GM21723 (cell line): ENCODE measurements around the gene SORBS1.

Source experiments
- ATAC-seq: cut with Tn5 transposase; IDR thresholded peaks from one replicate; pipeline ENCODE4 v1.9.1; 2021; ENCODE audit warnings: mild to moderate bottlenecking, moderate library complexity; ENCODE audit not compliant: unreplicated experiment

SORBS1 gene

DNA sequence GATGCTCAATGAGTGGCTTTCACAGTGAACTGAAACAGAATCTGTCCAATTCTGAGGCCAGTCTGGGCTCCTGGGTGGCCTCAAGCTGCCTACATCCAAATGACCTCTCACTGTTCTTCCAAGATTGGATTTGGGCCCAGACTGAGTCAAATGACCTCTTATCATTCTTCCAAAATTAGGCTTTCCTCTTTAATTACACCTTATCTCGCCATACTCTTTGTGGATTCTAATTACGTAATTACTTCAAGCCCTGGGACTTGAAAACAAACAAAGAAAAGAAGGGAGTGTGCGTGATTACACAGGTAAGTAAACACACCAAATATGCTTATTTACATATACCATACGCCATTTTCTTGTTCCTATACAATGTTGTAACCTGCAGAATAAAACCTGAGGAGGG, 18.8 kb downstream of the SORBS1 start:
- ATAC-seq: no peak

GRCh38 chr10:95540514-95541052, 20.6 kb downstream of the SORBS1 start:
- no peak for ATAC-seq

DNA sequence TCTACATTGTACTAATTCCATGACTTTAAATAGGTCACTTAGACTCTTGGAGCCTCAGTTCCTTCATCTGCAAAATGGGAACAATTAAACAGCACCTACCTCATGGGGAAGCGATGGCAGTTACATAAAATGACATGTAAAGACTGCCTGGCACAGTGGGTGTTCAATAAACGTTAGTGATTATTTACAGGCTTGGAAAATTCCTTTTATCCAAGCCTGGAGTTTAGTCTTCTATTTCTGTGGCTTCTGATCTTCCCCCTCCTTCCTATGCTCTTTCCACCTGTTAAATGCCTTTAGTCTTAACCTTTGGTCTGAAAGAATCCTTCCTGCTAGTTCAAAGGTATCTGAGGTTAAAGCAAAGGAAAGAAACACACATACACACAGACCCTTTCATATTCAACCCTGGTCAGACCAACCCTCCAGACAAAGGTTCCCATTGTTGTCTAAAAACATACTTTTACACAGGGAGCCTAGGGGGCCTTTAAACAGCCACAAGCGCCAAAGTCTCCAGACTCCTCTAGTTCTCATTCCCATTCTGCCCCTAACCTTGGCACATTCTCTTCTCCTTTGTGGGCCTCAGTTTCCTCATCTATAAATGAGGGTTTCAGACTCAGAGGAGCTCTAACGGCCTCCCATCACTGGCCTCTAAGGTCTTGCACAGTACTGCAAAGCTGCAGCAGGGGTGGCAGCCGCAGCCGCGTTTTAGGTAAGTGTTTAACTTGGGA, 21.4 kb downstream of the SORBS1 start:
- no peak for ATAC-seq

DNA sequence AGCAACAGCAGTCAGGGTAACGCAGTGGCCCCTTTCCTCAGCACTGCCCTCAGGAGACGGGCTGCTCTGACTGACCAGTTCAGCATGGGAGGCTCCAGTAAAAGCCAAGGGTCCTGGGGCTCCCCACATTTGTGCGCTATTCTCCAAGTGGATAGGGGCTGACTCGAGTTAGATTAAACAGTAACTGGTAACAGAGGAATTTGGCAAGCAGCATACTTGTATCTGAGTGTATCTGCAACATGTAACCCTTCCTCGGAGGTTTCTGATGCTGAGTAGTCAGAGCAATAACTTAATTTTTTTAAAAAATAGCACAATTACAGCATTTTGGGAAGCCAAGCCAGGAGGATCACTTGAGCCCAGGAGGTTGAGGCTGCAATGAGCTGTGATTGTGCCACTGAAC, 22.8 kb downstream of the SORBS1 start:
- ATAC-seq: no peak

- ATAC-seq: no peak
Observed at GRCh38 chr10:95537542-95537927, 23.6 kb downstream of the SORBS1 start.

- no peak for ATAC-seq
Observed at GRCh38 chr10:95536894-95537541, 24.2 kb downstream of the SORBS1 start.

DNA sequence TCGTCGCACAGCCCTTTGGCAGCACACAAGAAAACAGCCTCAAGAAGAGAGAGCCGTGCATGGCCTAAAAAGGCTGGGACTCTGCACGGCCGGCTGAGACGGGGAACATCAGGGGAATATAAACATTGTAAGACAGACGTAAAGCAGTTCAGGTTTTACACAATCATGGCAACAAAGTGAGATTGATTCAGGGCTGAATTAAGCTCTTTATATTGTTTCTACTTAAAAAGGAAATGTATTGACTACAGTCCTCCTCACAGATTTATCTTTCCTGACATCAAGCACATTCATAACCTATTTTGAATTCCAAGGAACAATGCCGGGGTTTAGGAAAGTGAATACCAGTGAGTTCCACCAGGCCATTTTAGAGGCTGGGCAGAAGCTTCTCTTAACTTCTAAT, 25.2 kb downstream of the SORBS1 start:
- no peak for ATAC-seq

DNA sequence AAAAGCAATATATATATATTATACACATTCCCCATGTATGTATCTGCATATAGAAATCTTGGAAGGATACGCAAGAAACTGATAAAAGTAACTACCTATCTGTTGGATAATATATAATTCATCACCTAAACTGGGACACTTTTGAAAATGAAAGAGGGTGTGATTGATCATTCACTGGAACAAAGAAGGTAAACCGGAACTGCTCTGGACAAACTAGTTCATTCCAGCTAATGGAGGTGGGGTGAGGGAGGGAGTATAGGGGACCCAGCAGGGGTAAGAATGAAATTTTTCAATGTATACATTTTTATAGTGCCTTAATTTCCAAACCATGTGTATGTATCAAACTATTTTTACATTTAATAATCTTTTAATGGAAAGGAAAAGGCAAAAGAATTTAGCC, 25.6 kb downstream of the SORBS1 start:
- no peak for ATAC-seq

GRCh38 chr10:95533590-95533989, 27.6 kb downstream of the SORBS1 start:
- ATAC-seq: no peak

GRCh38 chr10:95532536-95532935, 28.6 kb downstream of the SORBS1 start:
- no peak for ATAC-seq

GRCh38 chr10:95531994-95532399, 29.2 kb downstream of the SORBS1 start:
- ATAC-seq: no peak

DNA sequence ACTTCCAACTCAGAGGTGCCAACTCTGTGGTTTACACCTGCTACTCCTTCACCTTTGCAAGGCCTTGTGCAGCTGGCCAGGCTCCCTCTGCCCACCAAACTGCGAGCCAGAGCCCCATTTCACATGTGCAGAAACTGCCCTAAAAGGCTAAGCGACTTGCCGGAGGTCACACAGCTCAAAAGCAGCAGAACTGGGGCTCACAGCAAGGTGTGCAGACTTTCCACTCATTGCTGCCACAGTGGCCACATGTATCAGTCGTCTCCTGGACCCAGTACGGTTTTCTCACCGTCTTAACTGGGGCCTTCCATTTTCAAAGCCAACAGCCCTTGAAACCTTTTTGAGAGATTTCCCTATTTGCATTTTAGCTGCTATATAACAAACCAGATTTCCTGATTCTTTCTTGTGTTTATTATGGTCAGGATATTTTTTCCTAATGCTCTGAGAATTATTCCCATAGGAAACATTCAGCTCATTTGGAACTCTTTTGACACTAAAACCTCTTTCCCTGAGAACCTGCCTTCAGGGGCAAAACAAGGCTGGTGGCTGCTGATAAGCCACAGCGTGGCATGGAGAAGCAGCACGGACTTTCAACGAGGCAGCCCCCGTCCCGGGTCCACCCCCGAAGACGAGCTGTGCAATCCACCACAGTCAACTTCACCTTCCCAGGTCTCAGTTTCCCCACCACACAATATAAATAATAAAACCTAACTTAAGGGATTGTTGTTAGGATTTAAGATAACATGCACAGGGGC, 29.9 kb downstream of the SORBS1 start:
- no peak for ATAC-seq

DNA sequence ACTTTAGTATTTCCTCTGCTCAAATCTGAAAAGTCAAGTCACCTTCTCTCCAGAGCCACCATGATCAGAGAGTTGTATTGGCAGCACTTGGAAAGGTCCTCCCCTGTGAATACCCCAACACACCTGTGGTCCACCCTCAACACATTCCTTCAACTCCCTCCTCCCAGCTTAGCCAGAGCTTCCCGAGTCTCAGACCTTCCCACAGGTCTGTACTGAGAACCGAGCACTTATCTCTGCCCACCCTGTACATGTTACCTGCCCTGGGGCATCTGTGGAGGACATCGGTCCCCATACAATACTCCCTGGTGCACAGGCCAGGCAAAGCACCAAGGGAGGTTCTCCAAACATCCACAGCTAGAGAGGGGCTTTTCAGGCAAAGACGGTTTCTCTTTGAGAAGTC, 30.6 kb downstream of the SORBS1 start:
- ATAC-seq: no peak

- ATAC-seq: no peak
Observed at GRCh38 chr10:95530029-95530428, 31.1 kb downstream of the SORBS1 start.

DNA sequence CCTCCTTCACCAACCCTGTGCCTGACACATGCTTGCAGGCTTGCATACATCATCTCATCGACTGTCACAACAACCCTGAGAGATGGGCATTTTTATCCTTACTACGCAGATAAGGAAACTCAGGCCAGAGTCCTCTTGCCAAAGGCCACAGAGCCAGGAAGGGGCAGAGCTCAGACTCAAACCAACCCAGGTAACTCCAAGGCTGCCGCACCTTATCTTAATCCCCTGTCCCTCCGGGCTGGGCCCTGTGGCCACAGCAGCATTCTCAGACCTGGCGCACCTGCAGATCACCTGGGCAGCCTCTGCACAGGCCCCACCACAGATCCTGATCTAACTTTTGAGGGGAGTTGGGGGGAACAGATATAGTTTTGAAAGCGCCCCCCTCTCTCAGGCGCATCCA, 35.1 kb downstream of the SORBS1 start:
- ATAC-seq: no peak

- ATAC-seq: no peak
Observed at GRCh38 chr10:95525033-95525418, 36.1 kb downstream of the SORBS1 start.

DNA sequence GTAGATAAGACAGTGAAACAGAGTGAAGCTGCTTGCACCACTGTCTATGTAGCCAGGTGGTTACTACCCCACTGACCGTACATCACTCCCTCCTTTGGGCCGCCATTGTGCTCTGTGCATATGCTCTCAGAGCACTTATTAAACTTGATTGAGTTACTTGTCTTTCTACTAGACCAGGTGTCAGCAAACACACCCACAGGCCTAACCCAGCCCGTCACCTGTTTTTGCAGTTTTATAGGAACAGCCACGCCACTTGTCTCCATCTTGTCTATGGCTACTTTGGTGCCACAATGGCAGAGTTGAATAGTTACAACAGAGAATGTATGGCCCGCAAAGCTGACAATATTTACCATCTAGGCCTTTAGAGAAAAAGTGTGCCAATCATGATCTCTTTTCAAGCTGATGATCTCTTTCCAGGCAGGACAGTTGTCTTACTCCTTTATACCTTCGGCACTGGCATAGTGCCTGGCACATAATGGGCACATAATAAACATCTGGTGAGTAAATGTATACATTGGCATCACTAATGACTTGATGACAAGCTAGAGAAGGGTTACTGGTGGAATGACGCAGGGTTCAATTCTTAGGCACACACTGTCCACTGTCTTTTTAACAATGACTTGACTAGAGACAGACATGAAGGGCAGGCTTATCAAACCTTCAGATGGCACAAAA, 36.7 kb downstream of the SORBS1 start:
- no peak for ATAC-seq

DNA sequence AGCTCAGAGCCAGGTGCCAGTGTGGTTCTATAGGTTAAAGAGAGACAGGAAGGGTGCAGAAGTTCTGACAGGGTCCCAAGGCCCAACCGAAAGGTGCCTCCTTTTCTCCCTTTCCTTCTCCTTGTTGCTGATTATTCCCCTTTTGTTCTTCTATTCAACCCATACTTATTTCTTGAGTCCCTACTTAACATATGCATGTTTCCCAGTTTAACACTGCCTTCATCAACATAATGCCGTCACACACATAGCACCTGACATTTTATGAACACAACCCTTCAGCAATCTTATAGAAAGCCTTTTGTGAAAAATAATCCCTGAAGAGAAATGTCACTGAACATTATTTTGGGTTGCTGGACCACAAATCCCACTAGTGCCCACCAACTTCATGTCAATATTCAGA, 39.1 kb downstream of the SORBS1 start:
- ATAC-seq: no peak

DNA sequence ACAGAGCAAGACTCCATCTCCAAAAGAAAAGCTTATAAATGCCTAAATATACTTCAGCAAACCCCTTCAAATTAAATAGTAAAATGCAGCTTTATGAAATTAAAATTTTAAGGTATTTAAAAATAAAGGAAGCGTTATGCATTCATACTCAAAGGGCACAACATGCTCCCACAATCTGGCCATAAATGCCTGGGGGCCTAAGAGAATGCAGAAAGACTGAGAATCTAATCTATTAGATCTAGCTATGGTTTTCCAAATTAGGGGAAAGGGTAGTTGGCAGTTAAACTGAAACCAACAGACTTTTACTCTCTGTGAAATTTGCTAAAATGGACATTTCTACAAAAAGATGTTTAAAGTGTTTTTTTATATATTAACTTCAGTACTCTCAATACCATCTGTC, 40.6 kb downstream of the SORBS1 start:
- no peak for ATAC-seq

- ATAC-seq: no peak
Observed at GRCh38 chr10:95518455-95519452, 42.4 kb downstream of the SORBS1 start.
